ENCODE measurements around the gene LLPH.

LLPH gene

DNA sequence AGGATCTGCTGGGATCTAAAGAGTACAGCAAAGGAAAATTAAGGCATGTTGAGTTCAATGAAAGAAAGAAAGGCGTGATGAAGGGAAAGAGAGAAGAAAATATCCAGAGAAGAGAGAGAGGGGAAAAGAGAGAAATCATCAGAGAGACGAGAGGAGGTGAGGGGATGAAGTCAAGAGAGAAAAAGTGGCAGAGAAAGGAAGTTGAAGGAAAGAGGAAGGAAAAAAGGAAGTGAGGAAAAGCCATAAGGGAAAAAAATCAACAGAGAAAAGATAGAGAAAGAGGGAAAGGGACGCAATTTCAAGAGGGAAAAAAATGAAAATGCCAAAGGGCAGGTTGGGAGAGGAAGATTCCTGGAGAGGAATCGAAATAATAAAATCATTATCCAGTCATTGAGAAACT lies 40.4 kb downstream of the LLPH start:
- no peak for DNase-seq (ENCODE audit: low spot score)

DNA sequence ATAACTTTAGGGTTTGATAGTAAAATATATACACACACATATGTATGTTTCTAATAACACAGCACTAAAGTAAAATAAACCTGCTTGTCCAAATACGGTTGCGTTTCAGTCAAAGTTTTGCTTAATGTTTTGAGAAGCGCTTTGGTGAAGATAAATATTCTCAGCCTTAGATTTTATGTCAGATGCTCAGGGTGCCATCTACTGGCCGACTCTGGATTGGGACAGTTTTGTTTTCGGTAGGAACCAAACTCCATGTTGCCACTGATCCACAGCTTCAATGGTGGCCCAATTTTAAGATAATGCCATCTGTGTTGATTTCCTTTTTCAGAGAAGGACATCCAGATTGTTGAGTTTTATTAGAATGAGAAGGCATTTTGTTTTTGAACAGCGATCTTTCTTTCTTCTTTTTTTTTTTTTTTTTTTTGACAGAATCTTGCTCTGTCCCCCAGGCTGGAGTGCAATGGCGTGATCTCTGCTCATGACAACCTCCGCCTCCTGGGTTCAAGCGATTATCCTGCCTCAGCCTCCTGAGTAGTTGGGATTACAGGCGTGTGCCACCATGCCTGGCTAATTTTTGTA lies 43.1 kb downstream of the LLPH start:
- DNase-seq (ENCODE audit: low spot score), result peak; percentile 77

DNA sequence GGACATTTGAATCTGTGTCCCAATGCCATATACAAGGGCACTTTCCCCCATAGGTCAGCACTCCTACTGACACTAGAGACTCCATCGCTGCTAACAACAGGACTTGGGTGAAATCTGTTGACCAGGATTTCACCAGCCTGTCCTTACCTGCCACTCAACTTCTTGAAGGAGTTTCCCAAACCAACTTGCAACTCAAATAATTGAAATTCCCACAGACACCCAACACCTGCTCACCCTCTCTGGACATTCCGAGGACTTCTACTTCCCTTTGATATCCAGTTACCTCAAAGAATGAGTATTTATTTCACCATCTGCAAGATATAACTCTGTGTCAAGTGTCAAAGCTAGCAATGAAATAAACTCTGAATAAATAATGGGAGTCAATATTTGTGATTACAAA lies 44.6 kb downstream of the LLPH start:
- DNase-seq (ENCODE audit: low spot score), result no peak

DNA sequence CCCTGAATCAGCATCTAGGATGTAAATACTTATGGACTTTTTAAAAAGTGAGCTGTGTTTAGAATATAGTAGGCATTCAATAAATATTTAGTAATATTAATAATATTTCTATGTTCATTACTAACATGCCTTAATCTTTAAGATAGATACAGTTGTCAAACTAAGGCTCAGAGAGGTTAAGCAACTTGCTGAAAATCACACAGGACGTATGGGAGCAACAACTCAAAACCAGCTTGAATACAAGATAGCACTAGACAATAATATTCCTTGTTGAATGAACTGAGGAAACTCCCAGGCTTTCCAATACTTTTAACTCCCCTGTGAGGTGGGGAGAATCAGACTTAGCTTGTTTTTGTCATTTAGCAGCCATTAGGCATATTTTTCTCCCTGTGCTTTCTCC lies 45.3 kb downstream of the LLPH start:
- DNase-seq (ENCODE audit: low spot score), result no peak

DNA sequence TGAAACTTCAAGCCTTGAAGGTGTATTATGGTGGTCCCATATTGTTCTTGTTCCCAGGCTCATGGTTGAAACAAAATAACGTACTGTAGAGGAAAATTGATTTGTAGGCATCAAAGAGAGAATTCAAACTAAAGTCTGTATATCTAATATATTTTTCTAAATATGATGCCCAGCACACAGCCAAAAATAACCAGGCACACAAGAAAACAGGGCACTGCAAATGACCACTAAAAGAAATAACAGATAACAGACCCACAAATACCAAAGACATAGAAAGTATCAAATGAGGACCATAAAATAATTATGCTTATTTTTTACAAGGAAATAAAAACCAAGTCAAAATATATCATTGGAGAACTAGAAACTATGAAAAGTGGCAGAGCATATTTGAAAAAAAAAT lies 46.8 kb downstream of the LLPH start:
- no peak for DNase-seq (ENCODE audit: low spot score)

DNA sequence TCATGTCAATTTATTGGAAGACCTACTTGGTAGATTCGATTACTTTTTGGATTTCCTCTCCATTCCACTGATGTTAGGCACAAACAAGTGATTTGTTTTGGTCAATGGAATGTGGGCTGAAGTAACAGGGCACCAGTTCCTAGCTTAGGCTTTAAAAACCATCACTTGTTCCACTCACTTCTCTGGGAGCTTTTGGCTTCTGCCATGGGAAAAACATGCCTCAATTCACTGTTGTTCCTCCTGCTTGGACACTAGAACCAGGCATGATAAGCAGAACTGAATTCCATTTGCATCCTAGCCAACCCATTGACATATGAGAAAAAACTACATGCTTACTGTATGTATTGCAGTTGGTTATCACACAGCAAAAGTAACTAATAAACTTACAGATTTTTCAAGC lies 47.8 kb downstream of the LLPH start:
- no peak for DNase-seq (ENCODE audit: low spot score)

DNA sequence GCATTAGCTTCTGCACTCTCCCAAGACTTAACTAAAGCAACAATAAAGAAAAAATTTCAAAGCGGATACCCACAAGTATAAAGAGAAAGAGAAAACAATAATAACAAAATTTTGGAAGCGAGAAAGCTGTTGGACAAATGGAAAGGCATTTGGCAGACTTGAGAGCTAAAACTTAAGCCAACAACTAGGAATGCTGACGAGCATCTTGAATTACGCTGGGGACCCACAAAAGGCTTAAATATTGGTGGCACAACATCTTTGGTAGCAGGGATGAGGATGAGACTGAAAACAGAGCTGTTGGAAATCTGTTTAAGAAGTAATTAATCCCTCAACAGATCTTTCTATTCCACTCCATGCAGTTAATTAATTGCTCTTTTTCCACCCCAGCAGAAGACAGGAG lies 49.8 kb downstream of the LLPH start:
- DNase-seq (ENCODE audit: low spot score), result no peak

DNA sequence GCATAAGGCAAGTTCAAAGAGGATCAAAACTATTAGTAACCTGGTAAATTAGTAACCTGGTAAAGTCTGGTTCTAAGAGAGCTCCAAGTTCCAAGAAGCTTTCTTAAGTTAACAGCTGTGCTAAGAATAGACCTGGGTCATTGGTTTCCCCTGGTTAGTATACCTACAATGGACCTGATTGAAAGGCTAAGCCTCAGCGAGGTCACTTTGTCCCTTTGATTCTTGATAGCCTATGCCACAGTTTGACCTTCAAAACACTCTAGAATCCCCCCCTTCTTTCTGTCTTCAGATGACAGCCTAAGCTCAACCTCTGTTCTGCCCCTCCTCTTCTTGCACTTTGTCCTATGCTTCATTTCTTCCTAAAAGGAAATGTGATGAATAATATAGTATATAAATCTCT lies 53.0 kb downstream of the LLPH start:
- no peak for DNase-seq (ENCODE audit: low spot score)

DNA sequence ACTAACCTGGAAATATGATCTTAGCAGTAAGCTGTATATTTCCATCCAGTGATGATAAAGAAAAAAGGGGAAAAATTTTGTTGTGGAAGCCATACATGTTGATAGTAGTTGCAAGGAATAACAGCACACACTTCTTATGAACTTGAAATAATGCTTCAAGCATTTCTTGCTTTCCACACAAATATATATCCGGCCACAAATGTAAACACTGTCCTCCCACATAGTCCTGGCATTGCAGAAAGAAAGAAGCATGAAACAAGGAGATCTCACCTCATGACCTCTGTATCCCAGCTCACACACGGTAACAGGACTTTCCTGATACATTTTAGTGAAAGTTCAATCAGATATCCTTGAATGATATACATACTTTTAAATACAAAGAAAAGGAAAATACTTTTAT lies 56.0 kb downstream of the LLPH start:
- no peak for DNase-seq (ENCODE audit: low spot score)

DNA sequence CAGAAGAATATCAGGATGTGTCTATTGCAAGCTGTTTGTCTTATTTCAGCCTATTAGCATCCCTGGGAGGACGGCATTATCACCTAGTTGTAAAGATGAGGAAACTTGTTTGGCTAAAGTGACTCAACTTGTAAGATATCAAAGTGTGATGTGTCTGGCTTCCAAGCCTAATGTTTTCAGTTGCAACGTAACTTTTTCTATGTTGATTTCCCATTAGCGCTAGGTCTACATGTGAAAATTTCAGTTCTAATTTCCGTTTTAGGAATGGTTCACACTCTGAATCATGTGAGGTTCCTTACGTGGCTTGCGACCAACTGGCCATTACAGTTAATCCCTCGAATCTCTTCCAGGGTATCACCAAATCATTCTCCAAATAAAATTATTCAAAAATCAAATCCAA lies 58.0 kb downstream of the LLPH start:
- DNase-seq (ENCODE audit: low spot score), result no peak

DNA sequence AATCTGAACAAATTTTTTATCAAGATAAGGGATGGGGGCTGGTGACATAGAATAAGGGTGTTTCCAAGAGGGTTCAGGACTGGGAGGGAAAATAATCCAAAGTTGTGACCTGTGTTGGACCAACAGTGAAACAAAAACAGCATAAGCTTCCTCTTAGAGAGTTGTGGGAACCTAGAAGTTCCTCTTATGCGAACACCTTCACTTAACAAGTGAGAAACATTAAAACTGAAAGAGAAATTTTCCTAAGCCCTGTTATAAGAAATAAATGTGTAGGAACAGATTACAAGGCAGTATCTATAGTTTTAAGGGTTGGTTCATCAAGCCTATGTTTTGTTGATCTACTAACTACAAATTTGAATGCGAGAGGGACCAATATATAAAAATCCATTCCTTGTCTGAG lies 58.4 kb downstream of the LLPH start:
- no peak for DNase-seq (ENCODE audit: low spot score)

DNA sequence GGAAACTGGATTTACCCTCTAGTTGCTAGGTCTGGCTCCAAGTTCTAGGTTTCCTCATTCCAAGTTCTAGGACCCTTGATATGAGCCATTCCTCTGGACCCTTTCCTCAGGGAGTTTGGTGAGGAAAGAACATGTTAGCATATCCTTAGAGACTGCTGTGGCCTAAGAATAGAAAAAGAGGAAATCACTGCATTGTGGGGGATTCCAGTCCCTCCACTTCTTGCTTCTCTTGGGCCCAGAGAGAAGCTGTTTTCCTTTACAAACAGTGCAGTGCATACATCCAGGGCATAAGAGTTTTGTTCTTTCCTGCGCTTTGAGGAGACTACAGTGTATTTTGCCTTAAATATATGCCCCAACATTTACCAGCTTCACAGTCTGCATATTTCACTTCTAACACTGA lies 59.0 kb downstream of the LLPH start:
- DNase-seq (ENCODE audit: low spot score), result peak; percentile 14

DNA sequence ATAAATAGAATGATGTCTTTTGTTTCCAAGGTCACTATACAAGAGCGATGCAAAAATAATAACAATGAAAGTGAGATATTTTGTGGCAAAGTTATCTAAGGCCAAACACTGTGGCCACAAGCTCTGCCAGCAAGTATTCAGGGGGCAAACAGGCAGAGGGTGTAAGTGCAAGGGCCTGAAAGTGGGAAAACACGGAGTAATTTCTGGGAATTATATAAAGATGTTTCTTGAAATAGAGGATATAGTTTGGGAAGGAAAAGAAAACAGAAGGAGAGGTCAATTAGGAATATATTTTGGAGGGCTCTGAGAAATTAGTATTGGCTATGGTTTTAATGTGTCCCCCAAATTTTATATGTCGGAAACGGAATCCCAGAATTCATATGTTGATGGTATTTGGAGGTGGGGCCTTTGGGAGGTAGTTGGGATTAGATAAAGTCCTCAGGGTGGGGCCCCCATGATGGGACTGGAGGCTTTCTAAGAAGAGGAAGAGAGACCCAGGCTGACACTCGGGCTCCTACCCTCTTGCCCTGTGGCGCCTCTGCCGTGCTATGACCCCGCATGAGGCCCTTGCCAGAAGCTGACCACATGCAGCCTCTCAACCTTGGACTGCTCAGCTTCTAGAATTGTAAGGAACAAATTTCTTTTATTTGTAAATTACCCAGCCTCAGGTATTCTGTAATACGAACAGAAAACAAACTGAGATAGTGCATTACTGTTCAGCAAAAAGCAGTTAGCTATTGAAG lies 60.0 kb downstream of the LLPH start:
- no peak for DNase-seq (ENCODE audit: low spot score)

DNA sequence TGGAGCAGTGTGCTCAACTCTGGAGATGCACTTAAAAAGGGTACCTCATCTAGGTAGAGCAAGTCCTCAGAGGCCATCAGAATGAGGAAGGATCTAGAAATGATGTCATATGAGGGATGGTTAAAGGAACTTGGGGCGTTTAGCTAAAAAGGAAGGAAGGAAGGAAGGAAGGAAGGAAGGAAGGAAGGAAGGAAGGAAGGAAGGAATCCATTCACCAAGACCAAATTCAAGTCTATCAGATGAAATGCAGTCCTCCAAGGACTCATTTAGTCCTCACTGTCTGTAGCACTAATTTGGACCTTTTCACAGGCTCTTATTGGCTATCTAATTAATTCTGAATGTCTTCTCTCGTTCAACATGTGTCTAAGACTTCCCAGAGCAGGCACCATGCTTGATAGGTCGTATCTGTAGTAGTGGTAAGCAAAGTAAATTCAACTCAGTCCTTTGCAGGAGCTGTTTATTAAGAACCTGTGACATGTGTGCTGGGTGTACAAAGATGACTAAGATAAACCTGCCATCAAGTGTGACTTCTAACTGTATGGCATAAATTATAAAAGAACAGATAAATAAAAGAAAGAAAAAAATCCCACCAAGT lies 63.5 kb downstream of the LLPH start:
- no peak for DNase-seq (ENCODE audit: low spot score)
